ENCODE results near the gene RBM33. TPM values are rescaled to one million over a fixed set of nuclear protein-coding genes. Genes with fewer than 3 reads are reported as not detected.

Gene RBM33
- total RNA-seq, 1 experiment from 2014 or later, result 25.8 TPM

DNA sequence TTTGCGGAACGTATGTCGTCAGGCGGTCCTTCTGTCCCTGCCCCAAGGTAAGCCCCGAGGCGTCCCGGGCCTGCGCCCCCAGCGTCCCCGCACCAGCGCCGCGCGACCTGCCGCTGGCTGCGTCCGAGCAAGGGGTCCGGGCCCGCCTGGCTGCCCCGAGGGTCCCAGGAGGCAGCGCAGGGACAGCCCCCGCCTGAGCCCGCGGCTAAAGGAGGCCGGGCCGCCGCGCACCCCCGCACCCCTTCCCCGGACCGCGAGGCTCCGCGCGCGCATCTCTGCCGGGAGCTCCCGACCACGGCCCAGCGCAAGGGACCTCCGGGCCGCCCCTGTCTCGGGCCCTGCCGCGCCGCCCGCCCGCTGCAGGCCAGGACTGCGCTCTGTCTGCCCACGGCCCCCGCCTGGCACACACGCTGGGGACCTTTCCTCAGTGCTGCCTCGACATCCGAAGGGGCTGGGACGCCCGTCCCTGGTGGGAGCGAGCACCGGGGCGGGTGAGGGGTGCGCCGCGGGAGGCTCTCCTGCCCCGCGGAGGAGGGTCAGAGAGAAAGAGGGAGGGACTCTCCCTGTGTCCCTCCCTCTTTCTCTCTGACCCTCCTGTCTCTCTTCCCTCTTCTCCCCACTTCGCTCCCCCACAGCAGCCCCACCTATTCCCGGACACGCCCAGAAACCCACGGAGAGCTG, 142.8 kb downstream of the RBM33 start:
- in situ Hi-C loops (cut with HindIII; ENCODE audit: low pct_unique_long_range_greater_than_20kb, low sequenced_read_pairs), result no loop called here

GRCh38 chr7:155788616-155789000, 144.1 kb downstream of the RBM33 start:
- no peak for DNase-seq (ENCODE audit: low read depth, low spot score)
- in situ Hi-C loops (cut with HindIII; ENCODE audit: low pct_unique_long_range_greater_than_20kb, low sequenced_read_pairs), result no loop called here

More for the DNA sequence above, 142.8 kb downstream of the RBM33 start:
- DNase-seq (ENCODE audit: low read depth, low spot score), result peak; percentile 20

GRCh38 chr7:155789001-155789725, 144.7 kb downstream of the RBM33 start:
- in situ Hi-C loops (cut with HindIII; ENCODE audit: low pct_unique_long_range_greater_than_20kb, low sequenced_read_pairs), result no loop called here
- DNase-seq (ENCODE audit: low read depth, low spot score), result no peak

DNA sequence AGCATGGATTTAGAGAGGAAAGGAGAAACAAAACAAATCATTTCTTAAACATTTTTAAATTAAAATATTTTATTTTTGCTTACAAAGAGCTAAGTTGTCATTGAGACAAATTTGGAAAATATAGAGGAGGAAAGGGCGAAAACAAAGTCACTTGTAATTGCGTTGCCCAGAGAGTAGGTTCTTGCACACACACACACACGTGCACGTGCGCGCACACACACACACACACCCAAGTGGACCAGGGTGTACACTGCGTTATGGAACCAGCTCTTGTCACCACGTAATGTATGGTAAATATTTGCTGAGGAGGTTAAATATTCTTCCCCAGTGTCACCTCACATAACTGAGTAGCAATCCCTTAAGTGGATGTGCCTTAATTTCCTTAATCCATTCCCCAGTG, 146.2 kb downstream of the RBM33 start:
- no peak for DNase-seq (ENCODE audit: low read depth, low spot score)
- in situ Hi-C loops (cut with HindIII; ENCODE audit: low pct_unique_long_range_greater_than_20kb, low sequenced_read_pairs), result no loop called here

DNA sequence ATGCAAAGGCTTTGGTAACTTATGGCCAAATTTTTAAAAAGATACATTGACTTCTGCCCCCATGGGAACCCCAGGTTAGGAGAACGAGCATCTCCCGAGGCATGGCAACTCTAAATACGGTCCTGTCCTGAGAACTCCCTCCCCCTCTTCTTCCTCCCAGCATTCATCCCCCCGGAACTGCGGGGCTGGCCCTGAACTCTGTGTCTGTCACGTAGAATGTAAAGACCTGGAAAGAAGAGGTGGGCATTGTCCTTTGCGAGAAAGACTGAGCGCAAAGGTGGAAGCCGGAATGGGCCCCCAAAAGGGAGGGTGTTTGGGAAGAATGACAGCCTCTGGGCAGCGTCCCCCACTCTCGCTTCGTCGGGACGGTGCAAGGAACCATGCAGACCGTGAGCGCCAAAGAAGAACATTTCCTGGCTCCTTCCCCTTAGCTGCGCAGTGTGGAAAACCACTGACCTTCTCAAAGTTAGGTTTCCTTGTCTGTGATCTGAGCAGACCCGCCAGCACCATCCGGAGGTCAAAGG, 146.8 kb downstream of the RBM33 start:
- in situ Hi-C loops (cut with HindIII; ENCODE audit: low pct_unique_long_range_greater_than_20kb, low sequenced_read_pairs), result no loop called here

DNA sequence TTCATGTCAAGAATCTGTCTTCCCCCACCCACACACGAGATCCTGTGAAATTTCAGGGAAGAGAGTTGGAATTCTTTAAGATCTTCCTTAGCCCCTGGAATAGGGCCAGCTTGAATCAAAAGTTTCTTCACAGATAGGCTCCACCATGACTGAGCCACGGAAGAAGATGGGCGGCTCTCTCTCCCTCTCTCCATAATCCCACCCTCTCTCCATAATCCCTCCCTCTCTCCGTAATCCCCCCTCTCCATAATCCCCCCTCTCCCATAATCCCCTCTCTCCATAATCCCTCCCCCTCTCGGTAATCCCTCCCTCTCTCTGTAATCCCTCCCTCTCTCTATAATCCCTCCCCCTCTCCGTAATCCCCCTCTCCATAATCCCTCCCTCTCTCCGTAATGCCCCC, 147.4 kb downstream of the RBM33 start:
- DNase-seq (ENCODE audit: low read depth, low spot score), result peak; percentile 14

More for the DNA sequence above, 146.8 kb downstream of the RBM33 start:
- DNase-seq (ENCODE audit: low read depth, low spot score), result no peak

DNA sequence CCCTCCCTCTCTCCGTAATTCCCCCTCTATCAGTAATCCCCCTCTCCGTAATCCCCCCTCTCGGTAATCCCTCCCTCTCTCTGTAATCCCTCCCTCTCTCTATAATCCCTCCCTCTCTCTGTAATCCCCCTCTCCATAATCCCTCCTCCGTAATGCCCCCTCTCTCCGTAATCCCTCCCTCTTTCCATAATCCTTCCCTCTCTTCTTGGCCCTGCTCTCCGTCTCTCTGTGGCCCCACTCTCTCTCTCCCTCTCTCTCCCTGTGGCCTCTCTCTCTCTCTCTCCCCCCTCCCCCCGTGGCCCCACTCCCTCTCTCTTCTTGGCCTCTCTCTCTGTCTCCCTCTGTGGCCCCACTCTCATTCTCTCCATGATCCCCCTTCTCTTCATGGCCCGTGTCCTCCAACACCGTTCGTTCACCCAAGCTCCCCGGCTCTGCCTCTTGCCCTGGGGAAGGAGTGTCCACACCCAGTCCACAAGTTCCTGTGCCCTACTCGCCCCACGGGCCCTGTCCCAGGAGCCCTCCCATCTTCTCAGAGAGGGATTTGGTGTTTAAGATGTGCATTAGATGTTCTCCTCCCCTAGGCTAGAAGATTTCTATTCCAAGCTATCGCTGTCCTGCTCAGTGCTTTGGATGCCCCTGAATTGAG, 148.0 kb downstream of the RBM33 start:
- no peak for DNase-seq (ENCODE audit: low read depth, low spot score)
- in situ Hi-C loops (cut with HindIII; ENCODE audit: low pct_unique_long_range_greater_than_20kb, low sequenced_read_pairs), result no loop called here

More for the DNA sequence above, 147.4 kb downstream of the RBM33 start:
- in situ Hi-C loops (cut with HindIII; ENCODE audit: low pct_unique_long_range_greater_than_20kb, low sequenced_read_pairs), result no loop called here

DNA sequence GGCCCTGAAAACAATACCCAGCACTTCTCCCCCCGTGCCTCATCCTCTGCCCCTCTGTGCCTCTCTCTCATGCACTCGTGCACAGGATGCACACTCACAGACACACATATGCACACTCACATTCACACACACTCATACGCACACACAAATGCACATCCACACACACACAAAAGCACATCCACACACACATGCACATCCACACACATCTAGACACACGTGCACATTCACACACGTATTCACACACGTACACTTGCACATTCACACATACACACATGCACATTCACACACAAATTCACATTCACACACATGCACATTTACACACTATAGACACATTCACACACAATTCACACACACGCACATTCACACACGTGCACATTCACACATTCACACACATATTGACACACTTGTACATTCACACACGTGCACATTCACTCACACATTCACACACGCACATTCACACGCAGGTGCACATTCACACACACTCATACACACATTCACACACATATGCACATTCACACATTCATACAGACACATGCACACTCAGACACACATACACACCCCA, 148.6 kb downstream of the RBM33 start:
- in situ Hi-C loops (cut with HindIII; ENCODE audit: low pct_unique_long_range_greater_than_20kb, low sequenced_read_pairs), result no loop called here
- DNase-seq (ENCODE audit: low read depth, low spot score), result no peak

- in situ Hi-C loops (cut with HindIII; ENCODE audit: low pct_unique_long_range_greater_than_20kb, low sequenced_read_pairs), result no loop called here
- no peak for DNase-seq (ENCODE audit: low read depth, low spot score)
These were observed 149.3 kb downstream of the RBM33 start for GRCh38 chr7:155793720-155794119.

- no peak for DNase-seq (ENCODE audit: low read depth, low spot score)
- in situ Hi-C loops (cut with HindIII; ENCODE audit: low pct_unique_long_range_greater_than_20kb, low sequenced_read_pairs), result no loop called here
These were observed 149.7 kb downstream of the RBM33 start for GRCh38 chr7:155794196-155794595.

GRCh38 chr7:155795401-155795800, 150.9 kb downstream of the RBM33 start:
- in situ Hi-C loops (cut with HindIII; ENCODE audit: low pct_unique_long_range_greater_than_20kb, low sequenced_read_pairs), result no loop called here
- no peak for DNase-seq (ENCODE audit: low read depth, low spot score)

DNA sequence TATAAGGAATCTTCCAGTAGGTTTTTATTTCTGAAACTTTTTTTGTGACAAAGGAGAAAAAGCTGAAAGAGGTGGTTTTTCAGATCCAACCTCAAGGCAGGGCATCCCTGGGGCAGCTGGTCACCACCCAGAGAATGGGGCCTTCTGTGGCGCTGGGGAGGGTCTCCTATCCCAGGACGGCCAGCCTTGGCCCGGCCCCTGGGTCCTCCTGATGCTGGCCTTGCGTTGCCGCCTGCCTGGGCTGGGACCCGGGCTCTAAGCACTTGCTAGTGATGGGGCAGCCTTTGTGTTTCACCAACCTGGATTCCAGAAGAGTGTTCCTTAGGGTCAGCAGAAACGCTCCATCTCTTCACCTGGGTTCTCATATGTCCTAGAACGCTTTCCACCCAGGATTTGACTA, 151.5 kb downstream of the RBM33 start:
- in situ Hi-C loops (cut with HindIII; ENCODE audit: low pct_unique_long_range_greater_than_20kb, low sequenced_read_pairs), result no loop called here
- no peak for DNase-seq (ENCODE audit: low read depth, low spot score)

DNA sequence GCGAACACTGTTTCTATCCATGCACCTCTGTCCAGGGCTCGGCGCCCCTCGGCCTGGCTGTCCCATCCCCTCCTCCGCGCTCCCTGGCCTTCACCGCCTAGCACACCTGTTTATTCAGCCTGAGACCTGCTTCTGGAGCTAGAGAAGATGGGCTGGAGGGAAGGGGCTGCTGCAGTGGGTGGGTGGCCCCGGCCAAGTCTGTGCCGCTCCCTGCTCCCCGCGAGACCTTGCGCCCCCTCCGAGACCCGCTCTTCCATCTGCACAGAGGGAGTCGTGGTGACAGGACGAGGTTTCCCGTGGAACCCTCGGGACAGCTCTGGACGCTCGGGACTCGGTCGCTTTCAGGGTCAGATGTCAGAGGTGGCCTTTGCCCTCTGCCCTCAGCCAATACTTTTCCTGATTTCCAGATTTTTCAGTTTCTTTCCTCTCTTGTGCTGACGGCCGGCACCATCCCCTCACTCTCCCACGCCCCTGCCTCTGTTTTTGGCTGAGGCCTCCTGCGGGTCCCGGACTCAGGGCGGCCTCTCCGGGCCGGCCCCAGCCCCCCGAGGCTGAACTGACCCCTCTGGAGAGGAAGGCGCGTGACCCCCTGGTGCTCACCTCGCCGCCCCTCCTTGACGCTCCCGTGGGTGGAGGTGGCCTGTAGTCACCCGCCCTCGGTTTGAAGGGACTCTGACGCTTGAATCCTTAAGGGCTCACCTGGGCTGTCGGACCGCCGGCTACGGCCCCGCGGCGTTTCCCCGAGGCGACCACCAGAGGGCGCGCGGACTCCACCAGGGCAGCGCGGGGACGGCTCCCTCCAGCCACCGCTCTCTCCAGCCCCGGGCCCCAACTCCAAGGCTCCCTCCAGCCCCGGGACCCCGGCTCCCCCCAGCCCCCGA, 152.2 kb downstream of the RBM33 start:
- in situ Hi-C loops (cut with HindIII; ENCODE audit: low pct_unique_long_range_greater_than_20kb, low sequenced_read_pairs), result no loop called here
- peak; percentile 35 for DNase-seq (ENCODE audit: low read depth, low spot score)

GRCh38 chr7:155797262-155798250, 153.1 kb downstream of the RBM33 start:
- in situ Hi-C loops (cut with HindIII; ENCODE audit: low pct_unique_long_range_greater_than_20kb, low sequenced_read_pairs), result no loop called here
- no peak for DNase-seq (ENCODE audit: low read depth, low spot score)

DNA sequence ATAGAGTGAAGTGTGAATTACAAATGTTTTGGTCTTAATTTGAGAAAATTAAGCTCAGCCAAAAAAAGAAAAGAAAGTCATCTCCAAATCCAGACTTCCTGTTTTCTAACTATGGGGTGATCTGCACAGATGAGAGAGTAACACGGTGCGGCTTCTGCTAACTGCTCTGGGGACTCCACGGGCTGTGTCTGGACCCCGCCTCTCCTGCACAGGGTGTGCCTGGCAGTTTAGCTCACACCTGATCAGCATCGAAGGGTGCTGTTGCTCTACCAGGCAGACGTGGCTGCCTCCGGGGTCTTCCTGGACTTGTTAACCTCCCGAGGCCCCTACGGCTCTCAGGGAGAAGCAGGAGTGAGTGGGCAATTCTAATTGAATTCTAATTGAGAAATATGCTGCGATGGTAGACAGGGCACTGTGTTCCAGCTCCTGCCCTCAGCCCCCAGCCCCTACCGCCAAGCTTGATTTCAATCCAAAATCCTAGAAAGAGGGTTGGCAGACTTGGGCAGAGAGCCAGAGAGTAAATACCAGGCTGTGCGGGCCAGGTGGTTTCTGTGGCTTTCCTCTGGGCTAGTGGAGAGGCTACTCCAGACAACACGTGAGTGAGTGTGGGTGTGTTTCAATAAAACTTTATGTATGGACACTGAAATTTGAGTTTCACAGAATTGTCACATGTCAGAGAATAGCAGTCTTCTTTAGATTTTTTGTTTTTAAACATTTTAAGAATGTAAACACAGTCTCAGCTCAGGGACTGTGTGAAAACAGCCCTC, 154.4 kb downstream of the RBM33 start:
- in situ Hi-C loops (cut with HindIII; ENCODE audit: low pct_unique_long_range_greater_than_20kb, low sequenced_read_pairs), result no loop called here
- no peak for DNase-seq (ENCODE audit: low read depth, low spot score)

DNA sequence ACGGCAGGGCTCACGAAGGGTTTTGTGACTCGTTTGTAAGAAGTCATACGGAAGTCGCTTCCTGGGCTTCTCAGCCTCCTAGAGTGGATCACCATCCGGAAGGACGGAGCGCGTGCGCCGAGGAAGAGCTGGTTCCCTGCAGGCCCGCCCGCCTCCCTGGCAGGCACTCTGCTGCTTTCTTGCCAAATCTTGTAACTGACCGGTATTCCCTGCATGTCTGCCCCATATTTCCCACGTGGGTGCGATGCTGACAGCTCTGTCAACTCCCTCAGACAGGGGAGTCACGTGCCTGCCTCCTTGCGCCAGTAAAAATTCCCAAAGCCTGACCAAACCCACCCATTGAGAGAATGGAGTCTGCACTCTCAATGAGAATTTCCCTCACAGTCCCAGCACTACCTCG, 155.1 kb downstream of the RBM33 start:
- no peak for DNase-seq (ENCODE audit: low read depth, low spot score)
- in situ Hi-C loops (cut with HindIII; ENCODE audit: low pct_unique_long_range_greater_than_20kb, low sequenced_read_pairs), result no loop called here

Data from SK-MEL-5 (cell line).